HepG2 (cell line): ENCODE results near the gene OXSM. TPM values are rescaled to one million over a fixed set of nuclear protein-coding genes. Genes with fewer than 3 reads are reported as not detected.

Source experiments
- ARNT2 ChIP-seq: sonication (generic); formaldehyde crosslinking; IDR thresholded peaks from 2 replicates; pipeline ENCODE4 v1.8.0; 2022; ENCODE audit warnings: mild to moderate bottlenecking, low read depth, missing genetic modification reagents, moderate library complexity
- DNMT1 ChIP-seq: sonication (generic); formaldehyde crosslinking; IDR thresholded peaks from 2 replicates; pipeline ENCODE4 v1.5.1; 2020; ENCODE audit warnings: mild to moderate bottlenecking, missing genetic modification reagents
- EEA1 ChIP-seq: sonication (generic); formaldehyde crosslinking; IDR thresholded peaks from 2 replicates; pipeline ENCODE4 v1.5.1; 2020; ENCODE audit warnings: mild to moderate bottlenecking, missing genetic modification reagents, borderline replicate concordance
- ERF ChIP-seq: IDR thresholded peaks from 2 replicates; pipeline ENCODE4 v1.6.1; 2018; ENCODE audit warnings: missing biosample characterization, missing genetic modification reagents
- FOSL2 ChIP-seq: sonication (generic); formaldehyde crosslinking; IDR thresholded peaks from 2 replicates; pipeline ENCODE4 v1.4.0; 2020; ENCODE audit warnings: missing genetic modification reagents
- HNF1B ChIP-seq: sonication (generic); formaldehyde crosslinking; IDR thresholded peaks from 2 replicates; pipeline ENCODE4 v1.5.1; 2020; ENCODE audit warnings: mild to moderate bottlenecking, moderate library complexity, missing genetic modification reagents
- MED13 ChIP-seq: sonication (generic); formaldehyde crosslinking; IDR thresholded peaks from 2 replicates; pipeline ENCODE4 v1.5.0; 2020; ENCODE audit warnings: missing genetic modification reagents
- MXD1 ChIP-seq: sonication (generic); formaldehyde crosslinking; IDR thresholded peaks from 2 replicates; pipeline ENCODE4 v1.4.0; 2020; ENCODE audit warnings: mild to moderate bottlenecking, missing genetic modification reagents
- RNF219 ChIP-seq: sonication (generic); formaldehyde crosslinking; IDR thresholded peaks from 2 replicates; pipeline ENCODE4 v1.5.0; 2020; ENCODE audit warnings: mild to moderate bottlenecking, missing genetic modification reagents
- SRY ChIP-seq: sonication (generic); formaldehyde crosslinking; IDR thresholded peaks from 2 replicates; pipeline ENCODE4 v1.8.0; 2022; ENCODE audit warnings: mild to moderate bottlenecking, missing genetic modification reagents
- ZBTB34 ChIP-seq: sonication (generic); formaldehyde crosslinking; IDR thresholded peaks from 2 replicates; pipeline ENCODE4 v1.8.0; 2022; ENCODE audit warnings: mild to moderate bottlenecking, missing genetic modification reagents
- ZBTB42 ChIP-seq: sonication (generic); formaldehyde crosslinking; IDR thresholded peaks from 2 replicates; pipeline ENCODE4 v1.5.0; 2020; ENCODE audit warnings: mild to moderate bottlenecking, missing genetic modification reagents
- ZC3H13 ChIP-seq: sonication (generic); formaldehyde crosslinking; IDR thresholded peaks from 2 replicates; pipeline ENCODE4 v1.8.1; 2023; ENCODE audit warnings: mild to moderate bottlenecking, missing genetic modification reagents, moderate library complexity
- ZNF646 ChIP-seq: sonication (generic); formaldehyde crosslinking; IDR thresholded peaks from 2 replicates; pipeline ENCODE4 v1.9.0; 2021; ENCODE audit warnings: mild to moderate bottlenecking, missing genetic modification reagents
- ZNF678 ChIP-seq: sonication (generic); formaldehyde crosslinking; IDR thresholded peaks from 2 replicates; pipeline ENCODE4 v1.4.0; 2020; ENCODE audit warnings: mild to moderate bottlenecking, missing genetic modification reagents
- polyA plus RNA-seq, 8 experiments: library from polyadenylated mRNA; depleted of rRNA in 3 of 8; stranded (reverse) in 7 of 8; unstranded in 1 of 8; fragments of >200 nt; fragmentation: Illumina TruSeq in 4 of 8; extraction: Trizol in 4 of 8; gene quantifications; 2 replicates each; pipeline versions ENCODE4 v1.2.1 to v1.2.3, GENCODE V29; 2011 to 2016; ENCODE audit warnings: low read depth in 4 of 8, missing spikeins in 1 of 8, mixed read lengths in 1 of 8; ENCODE audit not compliant: insufficient read depth in 1 of 8
- total RNA-seq, 5 experiments: library from RNA; depleted of rRNA; stranded (reverse); fragments of >200 nt; fragmentation: Illumina TruSeq; extraction: Trizol; gene quantifications; 2 replicates each; pipeline ENCODE4 v1.2.3, GENCODE V29; 2016; ENCODE audit warnings: low read depth in 1 of 5

The OXSM gene
- total and polyA plus RNA-seq, 2 of the 13 experiments (the other 11 are each of a cell fraction or from before 2014, with no cell fraction given) = 18.2 to 34.4 TPM

- TF ChIP-seq ZBTB42 (CRISPR knock-in tag) = no peak
- peak; percentile 63 for TF ChIP-seq SRY
- peak; percentile 88 for TF ChIP-seq MXD1 (CRISPR knock-in tag)
- TF ChIP-seq MED13 (CRISPR knock-in tag) = peak; percentile 46; the same call in 1 of the 2 replicates
- TF ChIP-seq EEA1 (CRISPR knock-in tag) = peak; percentile 97; the same call in 1 of the 2 replicates
- peak; percentile 91 for TF ChIP-seq ZC3H13 (CRISPR knock-in tag)
- TF ChIP-seq RNF219 (CRISPR knock-in tag) = no peak
- TF ChIP-seq ARNT2 = peak; percentile 76; the same call in 1 of the 2 replicates
- no peak; the same call in 1 of the 2 replicates for TF ChIP-seq ZNF678 (CRISPR knock-in tag)
- TF ChIP-seq ERF = peak; percentile 88
- peak; percentile 19; the same call in 1 of the 2 replicates for TF ChIP-seq ZBTB34
- TF ChIP-seq FOSL2 (CRISPR knock-in tag) = peak; percentile 78
- 0 out of 2 replicates have a peak, but pooled peaks have one; percentile 68 for TF ChIP-seq DNMT1 (CRISPR knock-in tag)
- TF ChIP-seq HNF1B (CRISPR knock-in tag) = peak; percentile 72
- no peak; the same call in 1 of the 2 replicates for TF ChIP-seq ZNF646 (CRISPR knock-in tag)
Observed at GRCh38 chr3:25789596-25790556, at the start of gene OXSM (continued).
